AG08395 (cell line): ENCODE data around the gene HEXIM1.
"Not testable (repeated sequence)": the region's sequence is repeated elsewhere in the genome, so short reads cannot be mapped to it uniquely, and the experiment has no call there.

Source experiments
- DNase-seq: peaks from one replicate; pipeline ENCODE4 v3.0.0; 2012; ENCODE audit warnings: mixed read lengths, low spot score

HEXIM1 gene

DNA sequence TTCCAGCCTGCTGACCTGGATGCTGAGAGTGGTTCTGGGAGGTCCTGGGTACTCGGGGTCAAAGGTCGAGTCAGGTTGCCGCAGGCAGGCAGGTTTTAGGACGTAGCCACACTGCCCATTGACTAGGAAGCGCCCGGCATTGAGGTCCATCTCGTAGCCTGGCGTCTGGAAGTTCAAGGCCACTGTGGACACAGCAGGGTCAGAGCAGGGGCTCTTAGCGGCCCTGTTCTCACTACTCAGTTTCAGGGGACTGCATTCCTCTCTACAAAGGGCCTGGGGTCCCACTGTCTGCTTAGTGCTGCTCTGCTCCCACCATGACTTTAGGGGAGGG lies 34.9 kb upstream of the HEXIM1 start:
- no peak for DNase-seq

DNA sequence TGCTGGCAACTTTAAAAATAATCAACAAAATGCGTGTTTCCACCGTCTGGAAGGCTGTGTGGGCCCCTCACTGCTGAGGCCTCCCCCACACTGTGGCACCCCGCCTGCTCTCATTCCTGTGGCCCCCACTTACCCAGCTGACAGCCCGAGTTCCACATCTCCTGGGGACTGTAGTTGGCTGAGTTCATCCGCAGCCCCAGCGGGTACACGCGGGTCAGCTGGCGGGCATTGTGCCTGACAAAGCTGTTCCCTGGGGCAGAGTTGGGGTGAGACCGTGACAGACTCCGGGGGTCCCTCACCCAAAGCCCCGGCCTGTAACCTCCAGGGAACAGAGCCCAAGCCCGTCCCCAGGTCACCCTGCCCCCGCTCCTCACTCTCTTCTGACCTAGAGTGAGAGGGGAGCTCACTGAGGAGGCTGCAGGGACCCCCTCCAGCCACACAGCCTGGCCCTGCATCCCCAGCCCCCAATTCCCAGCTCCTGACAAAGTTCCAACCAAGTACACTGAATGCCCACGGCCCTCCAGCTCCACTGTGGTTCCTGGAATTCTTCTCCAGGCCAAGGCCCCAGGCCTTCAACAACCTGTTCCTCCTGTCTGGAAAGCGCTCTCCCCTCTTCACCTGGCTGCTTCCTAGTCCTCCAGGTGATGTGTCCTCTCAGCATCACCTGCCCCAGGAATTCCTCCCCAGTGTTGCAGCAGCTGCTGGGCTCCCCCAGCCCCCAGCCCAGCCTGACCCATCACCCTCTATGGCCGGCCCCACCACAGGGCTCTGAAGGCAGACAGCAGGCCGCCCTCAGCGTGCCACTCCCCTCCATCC lies 34.0 kb upstream of the HEXIM1 start:
- no peak for DNase-seq

DNA sequence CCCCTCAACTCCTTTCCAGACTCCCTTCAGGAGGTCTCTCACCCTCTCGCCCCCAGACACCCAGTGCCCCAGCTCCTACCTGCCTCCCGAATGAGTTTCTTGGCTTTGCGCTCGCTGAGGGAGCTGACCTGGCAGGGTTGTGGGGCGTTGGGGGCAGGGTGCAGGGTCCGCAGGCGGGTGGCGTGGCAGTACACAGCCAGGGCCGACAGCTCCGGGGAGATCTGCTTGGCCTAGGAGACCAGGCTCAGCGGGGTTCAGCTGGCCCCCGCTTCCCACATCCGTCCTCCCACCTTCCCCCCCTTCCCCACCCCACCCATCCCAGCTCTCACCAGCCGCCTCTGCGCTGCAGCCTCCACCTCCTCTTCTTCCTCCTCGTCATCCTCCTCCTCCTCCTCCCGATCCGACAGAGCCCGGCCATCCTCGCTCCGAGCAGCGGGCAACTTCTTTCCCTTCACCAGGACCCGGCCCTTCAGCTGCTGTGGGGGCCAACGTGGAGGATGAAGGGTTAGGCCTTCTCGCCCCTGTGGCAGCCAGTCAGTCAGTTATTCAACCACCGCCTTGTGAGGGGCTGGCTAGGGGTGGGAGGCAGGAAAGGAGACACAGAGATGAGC lies 33.2 kb upstream of the HEXIM1 start:
- DNase-seq: no peak

DNA sequence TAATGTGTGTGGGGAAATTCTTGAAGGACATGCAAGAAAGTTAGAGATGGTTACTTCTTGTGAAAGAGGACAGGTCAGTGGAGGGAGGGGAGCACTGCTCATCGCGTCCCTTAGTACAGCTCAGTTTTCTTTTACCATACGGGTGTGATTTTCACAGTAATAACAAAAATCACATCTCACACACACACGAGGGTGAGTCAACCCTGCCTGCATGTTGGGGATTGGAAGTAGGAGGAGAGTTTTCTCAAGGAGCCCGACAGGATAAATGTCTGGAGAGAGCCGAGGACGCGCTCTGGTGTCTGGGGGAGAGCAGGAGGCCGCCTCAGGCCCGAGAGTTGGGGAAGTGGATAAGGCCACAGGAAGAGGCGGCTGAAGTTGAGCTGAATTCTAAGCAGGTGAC lies 32.4 kb upstream of the HEXIM1 start:
- DNase-seq: no peak

DNA sequence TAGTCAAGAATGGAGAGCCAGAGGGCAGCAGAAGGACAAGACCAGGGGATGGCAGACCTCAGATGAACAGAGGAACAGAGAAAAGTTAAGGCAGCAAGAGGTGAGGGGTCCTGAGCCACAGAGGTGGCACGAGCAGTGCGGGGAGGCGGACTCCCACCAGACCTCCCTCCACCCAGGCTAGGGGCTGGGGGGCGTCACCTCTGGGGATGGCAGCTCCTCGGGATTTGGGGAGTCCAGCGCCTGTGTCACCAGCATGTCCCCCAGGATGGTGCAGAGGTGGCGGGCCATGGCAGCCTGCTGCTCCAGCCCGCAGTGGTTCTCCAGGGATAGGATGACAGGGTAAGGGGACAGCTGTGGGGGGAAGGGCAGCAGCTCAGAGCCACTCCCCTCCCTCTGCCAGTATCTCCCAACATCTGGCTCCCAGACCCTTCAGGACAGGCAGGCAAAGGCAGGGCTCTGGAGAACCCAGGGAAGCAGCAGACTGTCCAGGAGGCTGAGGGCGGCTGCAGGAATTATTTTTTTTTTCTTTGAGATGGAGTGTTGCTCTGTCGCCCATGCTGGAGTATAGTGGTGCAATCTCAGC lies 31.8 kb upstream of the HEXIM1 start:
- no peak for DNase-seq

DNA sequence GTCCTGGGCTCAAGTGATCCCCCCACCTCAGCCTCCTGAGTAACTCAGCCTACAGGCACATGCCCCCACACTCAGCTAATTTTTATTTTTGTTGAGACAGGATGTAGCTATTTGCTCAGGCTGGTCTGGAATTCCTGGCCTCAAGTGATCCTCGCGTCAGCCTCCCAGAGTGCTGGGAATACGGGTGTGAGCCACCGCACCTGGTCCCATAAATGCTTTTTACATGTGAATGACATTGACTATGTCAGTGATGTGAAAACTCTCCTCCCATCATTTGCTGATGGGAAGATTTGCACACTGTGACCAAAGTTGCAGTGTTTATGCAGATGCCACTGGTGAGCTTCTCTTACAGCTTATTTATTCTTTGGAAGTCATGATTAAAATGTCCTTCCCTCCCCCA lies 30.9 kb upstream of the HEXIM1 start:
- DNase-seq: no peak

DNA sequence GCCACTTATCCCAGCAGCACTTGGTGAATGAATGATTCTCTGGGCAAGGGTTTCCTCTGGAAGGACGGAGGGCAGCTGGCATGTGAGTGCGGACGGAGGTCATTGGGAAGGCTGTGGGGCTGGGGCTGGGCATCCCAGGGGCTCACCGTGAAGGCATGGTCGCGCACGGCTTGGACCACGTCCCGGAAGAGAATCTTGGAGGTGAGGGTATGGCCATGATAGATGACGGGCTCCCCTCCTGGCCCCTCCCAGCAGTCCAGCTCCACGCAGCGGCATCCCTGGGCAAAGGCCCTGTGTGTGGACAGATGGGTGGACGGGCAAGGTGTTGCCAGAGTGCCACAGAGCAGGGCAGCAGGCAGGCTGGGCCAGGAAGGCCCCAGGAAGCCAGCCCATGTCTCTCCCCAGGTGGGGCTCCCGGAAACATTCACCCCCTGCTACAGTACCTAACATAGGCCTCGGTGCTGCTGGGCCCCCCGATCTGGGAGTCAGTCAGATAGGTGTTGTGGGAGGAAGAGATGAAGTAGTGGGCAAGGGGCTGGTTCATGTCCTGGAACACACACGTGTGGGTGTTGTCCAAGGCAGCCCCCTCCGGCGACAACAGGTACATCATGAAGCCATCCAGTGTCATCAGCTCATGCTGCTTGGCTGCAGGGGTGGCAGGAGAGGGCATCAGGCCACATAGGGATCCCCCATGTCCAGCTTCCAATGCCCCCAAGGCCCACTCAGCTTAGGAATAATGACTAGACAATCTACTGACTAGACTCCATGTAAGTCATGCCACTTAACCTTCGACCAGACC lies 30.2 kb upstream of the HEXIM1 start:
- no peak for DNase-seq

DNA sequence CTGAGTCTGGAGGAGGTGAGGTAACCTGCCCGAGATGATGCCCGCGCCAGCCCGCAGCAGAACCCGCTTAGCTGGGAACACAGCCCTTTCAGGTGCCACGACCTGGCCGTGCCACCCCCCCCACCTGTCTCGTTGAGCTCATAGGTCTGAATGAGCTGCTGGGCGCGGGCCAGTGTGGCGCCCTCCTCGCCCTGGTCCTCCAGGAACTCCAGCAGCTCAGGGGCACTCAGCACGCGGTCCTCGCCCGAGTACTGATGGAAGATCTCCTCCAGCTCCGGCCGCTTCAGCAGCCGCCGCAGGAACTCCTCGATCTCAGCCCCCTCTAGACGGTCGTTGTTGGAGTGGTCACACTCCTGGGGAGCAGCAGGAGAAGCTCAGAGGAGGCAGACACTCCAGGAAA lies 29.6 kb upstream of the HEXIM1 start:
- DNase-seq: no peak

DNA sequence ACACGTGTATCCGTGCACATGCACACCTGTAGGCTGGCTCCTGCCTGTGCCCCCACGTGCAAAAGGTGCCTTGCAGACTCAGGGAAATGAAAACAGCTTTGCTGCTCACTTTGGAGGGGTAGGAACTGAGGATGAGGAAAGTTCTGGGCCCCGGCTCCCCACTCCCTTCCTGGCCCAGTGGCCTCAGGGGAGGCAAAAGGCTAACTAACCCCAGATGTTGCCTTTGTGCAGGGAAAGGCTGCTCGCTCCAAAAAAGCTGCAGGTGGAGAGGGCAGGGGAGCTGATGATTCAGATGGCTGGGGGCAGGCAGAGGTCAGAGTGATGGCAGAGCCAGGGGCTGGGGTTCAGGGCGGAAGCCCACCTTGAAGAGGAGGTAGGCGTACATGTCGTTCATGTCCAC lies 28.3 kb upstream of the HEXIM1 start:
- DNase-seq: no peak

DNA sequence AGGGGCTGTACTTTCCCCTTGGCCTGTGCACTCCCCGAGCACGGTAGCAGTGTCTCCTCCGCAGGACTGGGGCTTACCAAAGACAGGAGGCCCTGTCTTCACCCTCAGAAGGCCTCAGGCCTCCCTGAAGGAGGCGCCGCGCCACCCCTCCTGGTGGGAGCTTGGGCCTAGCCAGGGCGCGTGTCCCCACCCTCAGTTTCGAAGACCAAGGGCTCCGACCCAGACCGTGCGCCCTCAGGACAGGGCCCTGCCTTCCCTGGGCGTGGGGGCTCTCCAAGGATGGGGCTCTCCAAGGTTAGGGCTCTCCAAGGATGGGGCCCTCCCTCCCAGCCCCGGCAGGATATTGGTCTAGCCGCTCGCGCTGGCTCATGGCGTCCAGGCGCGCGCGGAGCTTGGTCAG lies 27.7 kb upstream of the HEXIM1 start:
- no peak for DNase-seq

DNA sequence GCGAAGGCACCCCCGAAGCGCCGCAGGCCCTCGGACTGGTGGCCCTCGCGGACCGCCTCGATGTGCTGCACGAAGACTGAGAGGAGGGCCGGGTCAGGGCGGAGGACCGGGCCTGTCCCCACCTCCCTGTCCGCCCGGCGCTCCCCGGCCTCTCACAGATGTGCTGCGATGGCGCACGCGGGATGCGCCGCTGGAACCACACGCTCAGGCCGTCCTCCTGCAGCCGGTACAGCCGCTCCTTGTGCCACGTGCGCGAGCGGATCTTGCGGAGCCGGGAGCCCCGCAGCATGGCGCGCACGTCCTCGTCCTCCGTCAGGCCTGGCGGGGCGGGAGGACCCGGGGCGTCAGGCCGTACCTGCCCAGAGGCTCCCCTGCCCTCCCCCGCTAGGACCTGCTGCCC lies 27.2 kb upstream of the HEXIM1 start:
- no peak for DNase-seq

DNA sequence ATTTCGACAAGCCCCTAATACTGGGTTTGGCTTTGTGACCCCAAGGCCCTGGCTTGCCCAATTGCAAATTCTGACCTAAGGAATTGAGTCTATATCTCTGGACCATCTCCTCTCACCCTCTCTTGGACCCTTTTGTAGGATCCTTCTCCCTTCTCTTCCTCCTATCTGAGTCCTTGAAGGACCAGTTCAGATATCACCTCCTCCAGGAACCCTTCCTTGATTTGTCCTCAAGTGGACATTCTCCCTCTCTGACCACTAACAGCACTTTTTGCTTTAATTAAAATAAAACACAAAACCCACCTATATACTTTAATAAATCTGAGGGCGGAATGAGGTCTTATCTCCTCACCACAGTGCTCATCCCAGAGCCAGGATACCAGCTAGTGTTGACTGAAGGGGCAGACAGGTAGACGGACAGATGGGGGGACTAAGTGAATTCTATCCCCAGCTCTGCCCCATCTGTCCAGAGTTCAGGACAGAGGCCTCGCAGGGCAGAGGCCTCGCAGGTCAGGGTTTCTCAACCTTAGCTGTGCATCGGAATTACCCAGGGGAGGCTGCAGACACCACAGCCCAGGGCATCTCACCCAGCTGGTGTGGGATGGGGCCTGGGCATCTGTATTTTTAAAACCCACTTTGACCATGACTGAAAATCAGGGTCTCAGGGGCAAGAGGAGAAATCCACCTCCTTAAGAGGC lies 25.1 kb upstream of the HEXIM1 start:
- DNase-seq: no peak

DNA sequence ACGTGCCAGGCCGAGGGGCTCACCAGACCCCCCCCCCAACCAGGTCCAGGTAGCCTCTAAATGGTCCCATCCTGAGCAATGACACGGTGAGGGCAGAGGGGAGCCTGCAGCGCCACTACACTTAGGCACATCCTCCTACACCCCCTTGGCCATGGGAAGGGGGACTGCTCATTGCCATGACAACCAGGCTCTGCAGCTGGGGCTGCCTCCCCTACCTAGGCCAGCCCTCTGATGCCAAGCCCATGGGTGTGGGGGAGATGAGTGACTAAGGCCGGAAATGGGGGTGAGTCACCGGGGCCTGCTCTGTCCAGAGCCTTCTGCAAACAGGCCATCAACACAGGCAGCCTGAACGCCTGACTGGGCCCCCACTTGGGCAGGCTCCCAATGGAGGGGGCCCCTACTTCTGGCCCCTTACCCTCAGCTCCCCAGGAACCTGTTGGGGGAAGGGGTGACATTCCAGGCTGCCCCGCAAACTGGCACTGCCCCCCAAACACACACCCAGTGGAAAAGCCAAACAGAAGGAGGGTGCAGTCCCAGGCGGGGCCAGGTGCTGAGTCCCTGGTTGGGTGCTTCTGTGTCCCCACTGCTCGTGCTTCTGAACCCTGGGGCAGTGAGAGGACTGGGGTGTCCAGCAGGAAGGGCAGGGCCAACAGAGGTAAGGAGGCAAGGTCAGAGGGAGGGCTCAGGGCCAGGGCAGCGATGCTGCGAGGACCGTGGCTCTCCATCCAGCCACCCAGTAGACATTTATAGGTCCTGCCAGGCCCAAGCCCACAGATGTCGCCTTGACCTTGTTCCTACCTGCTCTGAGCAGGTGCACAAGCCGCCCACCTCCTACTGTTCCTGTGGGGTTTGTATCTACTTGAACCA lies 24.1 kb upstream of the HEXIM1 start:
- DNase-seq: peak; percentile 93

DNA sequence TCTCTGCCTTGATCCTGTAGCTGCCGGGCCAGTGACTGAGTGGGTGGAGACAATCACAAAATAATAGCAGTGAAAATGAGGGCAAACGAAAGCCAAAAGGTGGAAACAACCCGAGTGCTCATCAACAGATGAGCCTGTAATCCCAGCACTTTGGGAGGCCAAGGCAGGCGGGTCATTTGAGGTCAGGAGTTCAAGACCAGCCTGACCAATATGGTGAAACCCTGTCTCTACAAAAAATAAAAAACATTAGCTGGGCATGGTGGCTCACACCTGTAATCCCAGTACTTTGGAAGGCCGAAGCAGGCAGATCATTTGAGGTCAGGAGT lies 23.5 kb upstream of the HEXIM1 start:
- DNase-seq: not testable (repeated sequence)

DNA sequence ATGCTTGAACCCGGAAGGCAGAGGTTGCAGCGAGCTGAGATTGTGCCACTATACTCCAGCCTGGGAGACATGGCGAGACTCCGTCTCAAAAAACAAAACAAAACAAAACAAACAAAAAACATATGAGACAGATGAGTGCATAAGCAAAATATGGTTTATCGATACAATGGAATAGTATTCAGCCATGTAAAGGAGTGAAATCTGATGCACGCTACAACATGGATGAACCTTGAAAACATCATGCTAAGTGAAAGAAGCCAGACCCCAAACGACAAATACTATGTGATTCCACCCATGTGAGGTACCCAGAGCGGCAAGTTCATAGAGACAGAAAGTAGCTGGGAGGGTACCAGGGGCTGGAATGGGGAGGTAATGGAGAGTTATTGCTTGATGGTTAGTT lies 22.8 kb upstream of the HEXIM1 start:
- no peak for DNase-seq

DNA sequence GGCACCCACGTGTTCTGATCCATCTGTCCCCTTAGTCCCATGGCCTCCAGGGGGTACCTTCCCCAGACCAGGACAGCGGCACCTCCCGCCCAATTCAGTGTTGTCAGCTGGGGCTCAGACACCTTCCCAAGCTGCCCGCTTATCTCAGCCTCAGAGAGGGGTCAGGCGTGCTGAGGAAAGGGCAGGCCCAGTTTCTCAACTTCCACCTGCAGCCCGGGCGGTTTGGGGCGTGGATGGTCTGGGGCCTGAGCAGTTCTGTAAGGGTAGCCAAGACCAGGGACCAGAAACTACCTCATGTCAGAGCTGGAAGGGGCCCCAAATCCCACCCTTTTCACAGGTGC lies 21.1 kb upstream of the HEXIM1 start:
- no peak for DNase-seq

DNA sequence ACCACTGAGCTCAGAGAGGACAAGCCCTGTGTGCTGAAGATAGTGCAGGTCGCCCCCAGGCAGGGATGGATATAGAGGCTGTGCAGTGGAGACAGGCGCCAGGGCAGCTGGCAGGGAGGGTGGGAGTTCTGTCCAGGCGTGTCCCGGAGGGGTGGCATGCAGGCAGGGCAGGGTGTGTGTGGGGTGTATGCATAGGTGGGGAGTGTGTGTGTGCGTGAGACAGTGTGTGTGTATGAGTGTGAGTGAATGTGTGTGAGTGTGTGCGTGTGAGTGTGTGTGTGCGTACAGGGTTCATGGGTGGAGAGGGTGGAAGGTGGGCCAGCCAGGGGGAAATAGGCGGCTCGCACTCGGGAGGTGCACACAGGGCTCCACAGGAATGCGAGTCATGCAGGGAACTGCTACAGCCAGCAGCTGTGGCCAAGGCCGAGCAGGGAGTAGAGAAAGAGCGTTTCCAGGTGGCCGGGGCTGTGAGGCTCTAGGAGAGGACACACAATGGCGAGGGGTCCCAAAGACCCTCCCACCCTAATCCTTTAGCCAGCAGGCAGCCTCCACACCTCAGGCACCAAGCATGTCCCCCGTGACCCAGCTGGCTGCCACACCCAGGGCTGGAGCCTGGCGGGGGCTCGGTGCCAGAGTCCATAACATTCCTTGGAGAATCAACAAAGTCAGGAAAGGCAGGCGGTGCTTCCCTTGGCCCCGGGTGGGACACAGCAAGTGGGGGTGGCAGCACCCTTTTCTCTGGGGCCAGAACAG lies 20.6 kb upstream of the HEXIM1 start:
- no peak for DNase-seq

DNA sequence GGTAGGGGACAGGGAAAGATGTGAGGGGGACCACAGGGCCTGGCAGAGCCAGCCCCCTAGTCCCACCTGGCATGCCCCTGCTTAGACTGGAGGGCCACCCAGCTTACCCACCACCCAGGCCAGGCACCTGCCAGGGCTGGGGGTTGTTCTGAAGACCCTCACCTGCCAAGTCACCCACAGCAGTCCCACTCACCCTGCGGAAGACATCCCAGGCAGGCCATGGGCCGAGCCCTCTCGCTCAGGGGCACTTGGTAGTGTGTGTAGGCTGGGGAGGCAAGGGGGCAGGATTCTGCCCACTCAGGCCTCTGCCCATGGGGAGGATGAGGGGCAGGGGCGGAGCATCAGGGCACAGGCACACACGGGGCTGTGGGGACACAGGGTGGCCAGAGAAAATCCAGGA lies 19.9 kb upstream of the HEXIM1 start:
- DNase-seq: no peak

DNA sequence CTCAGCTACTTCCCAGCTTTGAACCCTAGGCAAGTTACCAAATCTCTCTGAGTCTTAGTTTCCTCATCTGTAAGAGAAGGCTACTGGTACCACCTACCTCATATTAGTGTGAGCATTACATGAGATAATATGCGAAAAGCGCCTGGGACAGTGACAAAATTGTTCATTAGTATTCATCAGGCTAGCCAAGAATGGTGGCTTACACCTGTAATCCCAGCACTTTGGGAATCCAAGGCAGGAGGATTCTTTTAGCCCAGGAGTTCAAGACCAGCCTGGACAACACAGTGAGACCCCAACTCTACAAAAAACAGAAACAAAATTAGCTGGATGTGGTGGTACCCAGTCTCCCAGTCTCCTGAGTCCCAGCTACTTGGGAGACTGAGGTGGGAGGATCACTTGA lies 19.3 kb upstream of the HEXIM1 start:
- DNase-seq: no peak

DNA sequence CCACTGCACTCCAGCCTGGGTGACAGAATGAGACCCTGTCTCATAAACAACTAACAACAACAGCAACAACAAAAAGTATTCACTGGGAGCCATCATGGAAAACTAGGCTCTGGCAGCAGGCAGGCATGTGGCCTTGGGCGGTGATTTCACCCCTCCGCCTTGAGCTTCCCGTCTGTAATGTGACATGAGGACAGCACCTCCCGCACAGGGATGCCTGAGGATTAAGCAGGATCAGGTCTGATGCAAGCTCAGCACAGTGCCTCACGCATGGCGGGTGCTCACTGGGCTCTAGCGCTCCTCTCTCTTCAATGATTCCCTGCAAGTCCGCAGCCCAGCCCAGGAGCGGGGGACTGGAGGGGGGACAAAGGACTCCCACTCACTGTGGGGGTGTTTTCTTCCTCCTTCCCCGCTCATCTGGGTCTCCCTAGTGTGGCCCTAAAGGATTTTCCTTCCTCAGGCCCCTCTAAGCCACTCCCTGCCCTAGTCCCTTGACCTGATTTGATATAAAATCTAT lies 18.8 kb upstream of the HEXIM1 start:
- peak; percentile 60 for DNase-seq
